SKM-1 (cell line): ENCODE results near the gene ADAM23.

Experiments used
- DNase-seq: peaks from one replicate; lab custom pipeline; 2025; ENCODE audit not compliant: unreplicated experiment; lab: John Stamatoyannopoulos, UW

Gene ADAM23

DNA sequence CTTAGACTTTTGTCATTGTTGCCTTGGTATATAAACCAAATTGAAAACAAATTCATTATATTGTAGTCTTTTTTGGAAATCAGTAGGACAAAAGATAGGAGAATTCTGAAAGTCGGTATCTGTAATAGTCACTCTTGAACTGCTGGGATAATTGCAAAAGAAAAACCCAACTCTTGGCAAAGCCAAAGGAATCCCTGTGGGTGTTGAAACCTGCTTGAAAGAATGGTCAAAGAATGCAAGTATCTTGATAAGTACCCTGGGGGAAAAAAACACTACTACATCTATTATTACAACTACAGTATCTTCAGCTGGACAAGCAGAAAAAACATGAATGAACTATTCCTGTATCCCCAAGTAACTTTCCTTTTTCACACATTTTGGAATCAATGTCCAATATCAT, 191.7 kb downstream of the ADAM23 start:
- DNase-seq, result no peak

DNA sequence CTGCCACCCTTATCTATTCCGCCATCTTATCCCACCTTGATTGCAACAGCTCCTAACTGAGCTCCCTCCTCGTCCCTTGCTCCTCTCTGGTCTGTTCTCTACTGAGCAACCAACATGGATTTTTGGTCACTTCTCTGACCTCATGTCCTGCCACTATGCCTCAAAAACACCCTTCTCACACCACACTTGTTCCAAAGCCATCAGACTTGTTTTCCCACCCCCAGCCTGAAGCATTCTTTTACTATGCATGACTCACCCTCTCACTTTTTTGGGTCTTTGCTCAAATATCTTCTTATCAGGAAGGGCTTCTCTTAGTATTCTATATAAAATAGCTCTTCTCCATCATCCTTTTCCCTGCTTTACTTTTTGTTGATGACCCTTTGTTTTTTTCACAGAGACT, 196.3 kb downstream of the ADAM23 start:
- no peak for DNase-seq

DNA sequence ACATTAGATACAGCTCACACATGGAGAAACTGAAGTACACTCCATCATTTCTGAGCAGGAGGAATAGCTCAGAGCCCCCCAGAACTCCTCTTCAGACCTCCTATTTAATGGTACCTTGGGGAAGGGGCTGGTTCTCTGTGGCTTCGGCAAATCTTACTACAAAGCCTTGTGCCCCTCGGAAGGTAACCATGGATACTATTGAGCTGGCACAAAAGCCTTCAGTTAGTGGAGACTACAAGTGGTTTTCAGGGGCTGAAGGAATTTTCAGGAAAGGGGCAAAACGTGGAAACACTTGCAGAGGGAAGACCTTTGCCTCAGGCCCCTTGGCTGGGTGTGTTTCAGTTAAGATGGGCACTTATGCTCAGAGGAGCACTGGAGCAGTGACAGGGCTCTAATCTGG, 197.9 kb downstream of the ADAM23 start:
- no peak for DNase-seq

DNA sequence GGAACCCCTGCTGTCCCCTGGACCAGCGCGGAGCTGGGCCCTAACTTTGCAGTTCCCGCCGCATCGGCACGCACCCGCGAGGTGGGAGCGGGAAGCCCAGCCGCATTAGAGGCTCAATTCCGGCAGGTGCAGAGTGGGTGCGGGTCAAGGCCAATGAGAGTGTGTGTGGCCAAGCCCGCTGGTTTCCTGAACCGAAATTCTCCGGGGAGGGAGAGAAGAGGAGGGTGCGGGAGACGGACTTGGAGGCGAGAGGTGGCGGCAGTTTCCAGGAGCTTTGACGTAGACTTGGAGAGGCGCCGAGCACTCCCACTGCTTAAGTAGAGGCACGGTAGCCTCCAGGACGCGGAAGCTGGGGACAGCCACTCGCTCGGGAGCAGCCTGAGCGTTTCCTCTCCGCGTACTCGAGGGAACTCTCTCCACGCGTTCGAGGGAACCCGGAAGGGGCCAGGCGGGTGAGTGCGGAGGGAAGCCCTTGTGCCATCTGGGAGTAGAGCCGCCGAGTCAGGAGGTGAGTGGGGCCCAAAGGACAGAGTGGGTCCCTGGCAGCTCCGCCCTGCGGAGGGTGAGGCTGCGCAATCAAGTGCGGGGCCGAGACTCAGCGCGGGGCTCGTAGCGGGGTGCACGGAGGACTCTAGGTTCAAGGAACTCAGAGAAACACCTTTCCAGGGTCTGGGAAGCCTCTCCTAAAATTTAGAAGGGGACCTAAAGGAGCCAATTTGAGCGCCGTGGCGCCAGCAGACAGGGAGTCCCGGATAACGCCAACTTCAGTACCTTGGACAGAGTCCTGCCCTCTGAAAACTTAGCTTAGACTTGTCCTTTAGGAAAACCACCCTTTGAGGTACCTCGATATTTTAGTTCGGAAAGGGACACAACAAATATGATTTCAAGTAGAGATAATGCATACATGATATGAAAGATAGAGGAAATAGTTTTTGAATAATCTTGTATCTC, 199.0 kb downstream of the ADAM23 start, which contains the start of gene FAM237A:
Gene FAM237A, plus strand, starts transcription at position 413 of the 951 bp plus-strand sequence. CDS start 1,750 bp downstream, outside the sequence.
- DNase-seq, result no peak

DNA sequence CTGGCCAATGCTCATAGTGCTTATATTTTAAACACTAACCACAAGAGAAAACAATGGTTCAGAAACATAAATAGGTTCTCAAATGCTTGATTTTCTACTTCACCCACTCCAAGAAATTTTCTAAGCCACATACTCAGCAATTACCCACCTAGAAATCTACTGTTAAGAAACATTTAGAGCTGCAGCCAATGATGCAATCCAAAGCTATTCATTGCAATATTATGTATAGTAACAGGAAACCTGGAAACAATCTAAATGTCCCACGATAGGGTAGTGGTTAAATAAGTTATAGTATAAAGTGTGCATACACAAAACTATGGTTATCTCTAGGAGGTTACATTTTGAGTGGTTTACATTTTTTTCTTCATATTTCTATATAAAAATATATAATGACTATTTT, 204.7 kb downstream of the ADAM23 start:
- DNase-seq, result no peak

DNA sequence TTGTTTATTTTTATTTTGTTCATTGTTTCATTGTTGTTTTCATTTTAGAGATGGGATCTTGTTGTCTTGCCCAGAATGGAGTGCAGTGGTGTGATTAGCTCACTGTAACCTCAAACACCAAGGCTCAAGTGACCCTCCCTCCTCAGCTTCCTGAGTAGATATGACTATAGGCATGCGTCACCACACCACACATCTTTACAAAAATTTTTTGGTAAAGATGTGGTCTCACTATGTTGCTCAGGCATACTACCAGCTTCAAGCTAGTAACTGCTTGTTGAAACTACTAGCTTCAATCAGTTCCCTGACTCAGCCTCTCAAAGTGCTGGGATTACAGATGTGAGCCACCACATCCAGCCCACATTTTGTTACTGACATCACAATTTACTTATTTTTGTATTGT, 213.8 kb downstream of the ADAM23 start:
- no peak for DNase-seq

DNA sequence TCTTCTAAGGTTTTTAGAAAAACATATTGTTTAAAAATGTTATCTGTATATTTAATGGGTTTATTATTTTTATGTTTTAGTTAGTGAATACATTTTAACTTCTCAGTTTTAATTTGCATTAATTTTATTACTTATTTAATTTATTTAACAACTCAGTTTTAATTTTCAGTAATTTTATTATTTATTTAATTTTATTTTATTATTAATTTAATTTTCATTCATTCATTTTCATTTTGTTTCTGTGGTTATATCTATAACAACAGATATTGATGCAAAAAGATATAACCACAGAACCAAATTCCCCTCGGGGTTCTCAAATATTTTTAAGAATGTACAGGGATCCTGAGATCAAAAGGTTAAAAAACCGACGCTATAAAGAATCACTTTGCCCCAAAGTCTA, 221.9 kb downstream of the ADAM23 start:
- DNase-seq, result no peak
